GM18907 (cell line): ENCODE data around the gene CTNNA1.

ENCODE experiments used
- ATAC-seq: cut with Tn5 transposase; IDR thresholded peaks from one replicate; pipeline ENCODE4 v1.9.1; 2021; ENCODE audit warnings: mild to moderate bottlenecking, moderate library complexity; ENCODE audit not compliant: unreplicated experiment

The CTNNA1 gene

GRCh38 chr5:138979684-138980280 lies 226.6 kb downstream of the CTNNA1 start:
- no peak for ATAC-seq

GRCh38 chr5:138980441-138980840 lies 227.2 kb downstream of the CTNNA1 start:
- no peak for ATAC-seq

- no peak for ATAC-seq
Observed at GRCh38 chr5:138981131-138981530, 227.9 kb downstream of the CTNNA1 start.

GRCh38 chr5:138981586-138981985 lies 228.4 kb downstream of the CTNNA1 start:
- no peak for ATAC-seq

GRCh38 chr5:138983984-138984383 lies 230.8 kb downstream of the CTNNA1 start:
- no peak for ATAC-seq
